IPS DF 4.7 (cell line): Measurements from ENCODE around the gene XPC.
"Not testable (repeated sequence)": the region's sequence is repeated elsewhere in the genome, so short reads cannot be mapped to it uniquely, and the experiment has no call there.

Experiments used
- DNase-seq: peaks from one replicate; pipeline ENCODE4 v3.0.0-alpha.2; 2013; ENCODE audit warnings: low spot score; ENCODE audit errors: extremely low read depth

Gene XPC

DNA sequence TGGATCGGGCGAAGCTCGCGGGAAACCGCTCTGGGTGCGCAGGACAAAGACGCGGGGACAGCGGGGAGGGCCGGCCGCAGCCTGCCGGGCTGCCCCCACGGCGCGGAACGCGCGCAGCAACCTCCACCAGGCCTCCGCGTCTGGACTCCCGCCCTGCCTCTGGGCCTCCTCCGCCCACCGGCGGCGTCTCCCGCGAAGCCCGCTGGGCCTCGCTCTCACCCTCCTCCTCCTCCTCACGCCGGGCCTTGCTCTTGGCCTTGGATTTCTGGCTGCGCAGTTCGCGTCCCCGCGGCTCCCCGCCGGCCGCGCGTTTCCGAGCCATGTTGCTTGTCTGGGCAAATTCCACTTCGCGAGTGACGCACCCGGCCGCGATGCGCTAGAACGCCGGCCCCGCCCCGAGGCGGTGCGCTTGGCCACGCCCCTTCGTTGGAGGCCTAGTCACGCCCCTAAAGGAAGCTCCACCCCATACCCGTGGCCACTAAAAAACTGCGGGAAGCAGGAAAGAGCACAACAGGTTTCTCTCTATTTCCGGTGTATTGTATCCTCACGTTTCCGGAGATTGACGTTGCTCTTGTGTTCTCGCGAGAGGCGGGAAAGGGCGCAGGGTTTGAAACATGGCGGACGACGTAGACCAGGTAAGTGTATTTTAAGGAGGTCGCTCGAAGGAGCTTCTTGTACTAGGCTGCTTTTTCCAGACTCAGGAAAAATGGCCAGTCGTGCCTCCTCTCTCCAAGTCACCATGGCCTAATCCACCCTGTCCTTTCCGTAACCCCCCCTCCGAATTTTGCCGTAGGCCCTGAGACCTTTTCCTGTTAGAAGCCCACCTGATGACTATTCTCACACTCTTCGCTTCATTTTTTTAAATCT lies at the start of gene XPC, which contains the start of gene LSM3:
TSS of gene XPC (minus strand) at position 355 of the 867 bp plus-strand sequence. CDS start at position 322, 33 bp downstream.
TSS of gene LSM3 (plus strand) at position 571 of the 867 bp plus-strand sequence. CDS start at position 615, 44 bp downstream.
- DNase-seq, result peak; percentile 96

- DNase-seq, result no peak
These were observed 49.5 kb upstream of the XPC start for GRCh38 chr3:14227856-14228255.

DNA sequence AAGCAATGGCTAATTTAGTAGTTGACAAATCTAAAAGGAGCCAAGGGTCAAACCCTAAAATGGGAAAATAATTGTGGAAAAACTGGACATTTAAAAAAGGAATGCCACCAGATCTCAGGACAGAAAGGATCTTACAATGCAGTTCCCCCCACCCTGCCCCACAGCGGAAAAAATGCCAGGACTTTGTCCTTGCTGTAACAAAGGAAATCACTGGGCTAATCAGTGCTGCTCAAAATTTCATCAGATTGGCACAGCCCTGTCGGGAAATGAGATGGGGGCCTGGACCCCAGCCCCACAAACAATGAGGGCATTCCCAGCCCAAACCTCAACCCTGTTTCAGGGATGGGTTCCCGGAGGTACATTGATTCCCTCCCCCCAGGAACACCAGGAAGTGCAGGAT lies 48.0 kb upstream of the XPC start:
- DNase-seq, result not testable (repeated sequence)

GRCh38 chr3:14225421-14225820 lies 47.0 kb upstream of the XPC start:
- DNase-seq, result no peak

- no peak for DNase-seq
These were observed 46.5 kb upstream of the XPC start for GRCh38 chr3:14224895-14225294.

- DNase-seq, result no peak
These were observed 45.2 kb upstream of the XPC start for GRCh38 chr3:14223595-14223994.

- no peak for DNase-seq
These were observed 44.6 kb upstream of the XPC start for GRCh38 chr3:14222900-14223594.

GRCh38 chr3:14222457-14222856 lies 44.1 kb upstream of the XPC start:
- DNase-seq, result no peak

DNA sequence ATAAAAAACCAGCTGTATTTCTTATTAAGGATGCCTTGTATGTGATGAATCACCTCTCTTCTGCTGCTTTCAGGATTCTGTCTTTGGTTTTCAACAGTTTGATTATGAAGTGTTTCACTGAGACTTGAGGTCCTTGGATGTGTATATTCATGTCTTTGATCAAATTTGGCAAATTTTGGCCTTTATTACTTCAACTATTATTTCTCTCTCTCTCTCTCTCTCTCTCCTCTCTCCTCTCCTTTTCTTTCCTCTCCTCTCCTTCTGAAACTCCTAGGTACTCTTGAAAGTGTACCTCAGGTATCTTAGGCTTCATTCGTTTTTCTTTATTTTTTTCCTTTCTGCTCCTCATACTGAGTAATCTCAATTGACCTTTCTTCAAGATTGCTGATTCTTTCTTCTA lies 43.5 kb upstream of the XPC start:
- no peak for DNase-seq

DNA sequence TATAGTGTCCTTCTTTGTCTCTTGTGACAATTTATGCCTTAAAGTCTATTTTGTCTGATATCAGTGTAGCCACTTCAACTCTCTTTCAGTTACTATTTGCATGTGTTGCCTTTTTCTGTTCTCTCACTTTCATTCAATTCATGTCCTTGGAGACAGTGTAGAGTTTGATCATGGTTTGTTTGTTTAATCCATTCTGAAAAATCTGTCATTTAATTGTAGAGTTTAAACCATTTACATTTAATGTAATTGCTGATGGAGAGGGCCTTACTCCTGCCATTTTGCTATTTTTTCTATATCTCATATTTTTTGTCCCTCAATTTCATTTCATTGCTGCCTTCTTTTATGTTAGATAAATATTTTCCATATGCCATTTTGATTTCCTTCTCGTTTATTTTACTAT lies 42.5 kb upstream of the XPC start:
- no peak for DNase-seq

DNA sequence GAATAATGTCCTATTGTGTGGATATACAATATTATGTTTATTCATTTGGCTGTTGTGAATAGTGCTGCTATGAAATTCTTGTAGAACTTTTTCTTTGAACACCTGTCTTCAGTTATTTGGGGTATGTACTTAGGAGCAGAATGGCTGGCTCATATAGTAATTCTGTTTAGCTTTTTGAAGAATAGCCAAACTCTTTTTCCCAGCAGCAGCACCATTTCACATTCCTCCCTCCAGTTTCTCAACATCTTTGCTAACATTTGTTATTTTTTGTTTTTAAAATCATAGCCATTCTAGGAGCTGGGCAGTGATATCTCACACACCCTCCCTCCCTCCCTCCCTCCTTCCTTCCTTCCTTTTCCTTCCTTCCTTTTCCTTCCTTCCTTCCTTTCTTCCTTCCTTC lies 40.0 kb upstream of the XPC start:
- no peak for DNase-seq

DNA sequence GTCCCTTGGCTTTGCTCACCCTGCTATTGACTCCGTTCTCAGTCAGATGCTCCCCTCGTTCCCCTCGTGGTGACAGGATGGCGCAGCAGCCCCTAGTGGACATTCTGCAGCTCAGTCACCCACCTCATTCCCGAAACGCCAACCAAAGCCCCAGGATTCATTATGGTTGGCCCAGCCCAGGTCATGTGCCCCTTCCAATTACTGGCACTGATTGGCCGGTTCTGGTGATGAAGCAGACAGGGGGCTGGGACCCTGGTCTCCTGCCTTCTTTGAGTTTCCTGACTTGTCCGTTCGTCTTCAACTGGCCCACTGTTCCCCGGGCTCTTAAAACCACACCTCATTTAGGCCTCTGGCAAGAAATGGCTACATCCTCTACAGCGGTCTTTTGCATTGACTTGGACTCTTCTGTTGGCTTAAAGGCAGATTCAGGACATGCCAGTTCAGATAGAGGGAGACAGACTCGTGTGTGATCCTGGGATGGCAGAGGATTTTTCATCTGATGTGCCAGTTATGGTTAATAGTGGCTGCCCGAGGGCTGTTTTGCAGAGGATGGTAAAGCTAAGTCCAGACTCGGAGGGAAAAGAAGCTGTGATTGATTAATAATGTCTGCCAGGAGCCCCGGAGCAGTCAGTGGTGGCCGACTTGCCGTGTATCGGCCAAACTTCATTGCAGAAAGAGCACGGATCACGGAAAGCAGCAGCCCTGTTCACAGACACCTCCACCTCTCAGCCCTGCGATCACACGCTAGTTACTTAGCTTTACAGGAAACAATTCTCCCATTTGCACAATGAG lies 38.1 kb upstream of the XPC start:
- DNase-seq, result peak; percentile 92

GRCh38 chr3:14214764-14215163 lies 36.4 kb upstream of the XPC start:
- no peak for DNase-seq

DNA sequence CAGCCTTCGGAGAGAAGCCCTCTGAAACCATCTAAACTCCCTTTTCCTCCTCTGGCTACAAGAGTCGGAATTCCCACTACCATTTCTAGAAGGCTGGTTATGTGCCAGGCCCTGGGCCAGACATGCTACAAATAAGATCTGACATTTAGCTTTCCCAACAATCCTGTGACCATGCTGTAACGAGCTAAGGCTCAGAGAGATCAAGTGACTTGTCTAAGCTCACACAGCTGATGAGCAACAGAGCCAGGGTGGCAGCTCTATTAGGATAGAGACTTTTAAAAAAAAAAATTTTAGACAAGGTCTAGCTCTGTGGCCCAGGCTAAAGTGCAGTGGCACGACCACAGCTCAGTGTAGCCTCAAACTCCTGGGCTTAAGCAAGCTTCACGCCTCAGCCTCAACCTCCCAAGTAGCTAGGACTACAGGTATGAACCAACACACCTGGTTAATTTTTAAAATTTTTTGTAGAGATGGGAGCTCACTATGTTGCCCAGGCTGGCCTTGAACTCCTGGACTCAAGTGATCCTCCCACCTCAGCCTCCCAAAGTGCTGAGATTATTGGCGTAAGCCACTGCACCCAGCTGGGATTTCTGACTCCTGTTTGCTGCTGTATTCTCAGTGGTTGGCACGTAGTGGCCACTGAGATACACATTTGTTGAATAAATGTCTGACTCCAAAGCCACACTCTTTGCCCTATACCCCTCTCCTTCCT lies 34.8 kb upstream of the XPC start:
- no peak for DNase-seq

DNA sequence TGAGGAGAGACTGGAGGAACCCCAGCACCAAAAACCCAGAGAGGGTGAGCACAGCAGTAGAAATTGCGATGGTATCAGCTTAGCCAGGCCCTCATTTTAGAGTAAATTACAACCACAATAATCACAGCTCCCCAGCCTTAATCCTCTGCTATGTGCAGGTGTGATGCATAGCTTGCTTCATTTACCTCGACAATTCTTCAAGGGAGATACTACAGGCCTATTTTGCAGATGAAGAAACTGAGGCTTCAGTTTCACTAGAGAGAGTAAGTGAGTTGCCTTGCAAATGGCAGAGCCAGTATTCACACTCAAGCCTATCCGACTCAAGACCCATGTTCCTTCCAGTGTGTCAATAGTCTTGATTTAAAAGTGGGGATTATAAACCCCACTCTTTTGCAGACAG lies 33.6 kb upstream of the XPC start:
- no peak for DNase-seq

- DNase-seq, result no peak
These were observed 33.2 kb upstream of the XPC start for GRCh38 chr3:14211621-14212020.

DNA sequence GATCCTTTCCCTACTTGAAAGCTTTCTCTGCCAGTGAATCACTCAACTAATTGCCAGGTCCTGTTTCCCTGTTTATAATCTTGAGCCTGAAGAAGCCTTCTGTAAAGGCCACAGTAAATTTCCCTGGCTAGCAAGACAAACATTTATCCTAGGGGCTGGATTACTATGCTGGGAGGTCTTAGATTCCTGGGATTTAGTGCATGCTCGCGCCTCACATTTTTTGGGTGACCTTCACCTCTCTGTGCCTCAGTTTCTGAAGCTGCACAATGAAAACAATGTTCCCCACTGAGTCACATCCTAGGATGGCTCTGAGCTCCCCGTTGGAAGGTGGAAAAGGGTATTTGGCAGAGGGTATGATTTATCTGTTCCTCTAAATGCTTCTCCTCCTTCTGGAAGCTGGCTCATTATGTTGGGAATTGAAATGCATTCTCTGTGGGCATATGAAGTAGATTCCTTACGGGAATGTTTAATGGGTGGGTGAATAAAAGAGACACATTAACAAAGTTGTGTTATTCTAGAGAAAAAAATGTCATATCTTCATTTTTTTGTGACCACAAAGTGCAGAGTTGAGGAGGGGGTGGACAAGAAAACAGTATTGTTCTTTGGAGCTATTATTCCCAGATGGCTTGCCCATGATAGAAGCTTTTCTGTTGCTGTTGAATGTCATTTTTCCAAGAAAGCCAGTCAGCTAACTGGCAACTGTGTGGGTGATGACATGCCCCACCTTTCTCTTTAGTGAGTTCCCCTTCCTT lies 32.6 kb upstream of the XPC start:
- no peak for DNase-seq

DNA sequence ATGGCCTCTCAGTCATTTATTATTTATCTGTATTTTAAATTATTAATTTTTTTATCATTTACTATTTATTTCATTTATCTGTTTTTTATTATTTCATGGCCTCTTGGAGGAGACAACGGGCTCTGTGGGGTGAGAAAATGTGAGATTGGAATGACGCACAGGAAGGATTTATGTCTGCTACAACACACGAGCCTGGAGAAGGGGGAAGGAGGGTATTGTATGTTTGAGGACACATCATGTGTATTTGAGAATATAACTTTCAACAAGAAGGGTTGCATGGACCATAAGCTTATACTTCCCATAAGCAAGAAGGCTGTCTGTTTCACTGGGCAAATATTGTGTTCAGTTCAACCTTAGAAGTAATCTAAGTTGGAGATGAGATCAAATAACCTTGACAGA lies 31.9 kb upstream of the XPC start:
- no peak for DNase-seq

GRCh38 chr3:14209581-14210289 lies 31.3 kb upstream of the XPC start:
- DNase-seq, result no peak

- DNase-seq, result no peak
These were observed 30.6 kb upstream of the XPC start for GRCh38 chr3:14208977-14209394.
